CD14-positive monocyte (primary cell): ENCODE results near the gene OR10H3. TPM values are rescaled to one million over a fixed set of nuclear protein-coding genes. Genes with fewer than 3 reads are reported as not detected.
"Not testable (repeated sequence)": the region's sequence is repeated elsewhere in the genome, so short reads cannot be mapped to it uniquely, and the experiment has no call there.

Experiments used
- DNase-seq, 3 donors: peaks; one replicate each; pipeline ENCODE4 v3.0.0-alpha.2; 2011 to 2022
- H2AFZ ChIP-seq: 2 replicates; pipeline ENCODE4 v1.6.0; 2012; ENCODE audit warnings: mild to moderate bottlenecking, low read depth, low read length, inconsistent platforms; ENCODE audit not compliant: insufficient read depth, poor library complexity, severe bottlenecking
- H3K27ac ChIP-seq, 2 donors: 1 replicate in 1 of 2; 2 replicates in 1 of 2; pipeline ENCODE4 v1.5.1; 2012 to 2013; ENCODE audit warnings: low read length in 2 of 2, control low read depth in 1 of 2, inconsistent platforms in 1 of 2, low read depth in 1 of 2, mild to moderate bottlenecking in 1 of 2
- H3K27me3 ChIP-seq, 2 donors: one replicate each; pipeline versions ENCODE4 v1.6.0 to v1.6.1; 2011 to 2013; ENCODE audit warnings: low read length in 2 of 2; ENCODE audit not compliant: control insufficient read depth in 2 of 2, insufficient read depth in 2 of 2
- H3K36me3 ChIP-seq, 2 donors: replicated peaks in 1 of 2; 1 replicate in 1 of 2; 2 replicates in 1 of 2; pipeline versions ENCODE4 v1.5.1 to v1.6.1; 2012 to 2013; ENCODE audit warnings: low read length in 2 of 2, control low read depth in 1 of 2, inconsistent platforms in 1 of 2, mild to moderate bottlenecking in 1 of 2; ENCODE audit not compliant: insufficient read depth in 2 of 2, control insufficient read depth in 1 of 2
- H3K4me1 ChIP-seq, 2 donors: 1 replicate in 1 of 2; 2 replicates in 1 of 2; pipeline versions ENCODE4 v1.5.1 to v1.6.1; 2012 to 2013; ENCODE audit warnings: low read length in 2 of 2, control low read depth in 1 of 2, inconsistent platforms in 1 of 2, mild to moderate bottlenecking in 1 of 2, moderate library complexity in 1 of 2; ENCODE audit not compliant: insufficient read depth in 2 of 2, control insufficient read depth in 1 of 2
- H3K4me2 ChIP-seq: replicated peaks from 2 replicates; pipeline ENCODE3; 2012; ENCODE audit warnings: low read length, moderate library complexity, mild to moderate bottlenecking; ENCODE audit not compliant: poor library complexity, severe bottlenecking; ENCODE audit errors: extremely low read depth
- H3K4me3 ChIP-seq, 3 experiments: fragments of 200-600 bp in 1 of 3; sonication (generic) in 1 of 3; replicated peaks in 1 of 3; 1 replicate in 2 of 3; 2 replicates in 1 of 3; pipeline ENCODE4 v1.5.1; 2011 to 2013; ENCODE audit warnings: low read length in 3 of 3, mild to moderate bottlenecking in 3 of 3, control low read depth in 2 of 3, low read depth in 2 of 3, inconsistent platforms in 1 of 3, moderate library complexity in 1 of 3
- H3K79me2 ChIP-seq: 2 replicates; pipeline ENCODE4 v1.6.0; 2012; ENCODE audit warnings: mild to moderate bottlenecking, control low read depth, inconsistent platforms, low read length, moderate library complexity; ENCODE audit not compliant: insufficient read depth
- H3K9ac ChIP-seq: 2 replicates; pipeline ENCODE4 v1.6.0; 2017; ENCODE audit warnings: low read length, mild to moderate bottlenecking; ENCODE audit not compliant: insufficient read depth, poor library complexity, severe bottlenecking
- H3K9me3 ChIP-seq, 2 donors: replicated peaks in 1 of 2; 1 replicate in 1 of 2; 2 replicates in 1 of 2; pipeline versions ENCODE4 v1.5.1 to v1.6.1; 2012 to 2013; ENCODE audit warnings: low read length in 2 of 2, control low read depth in 1 of 2; ENCODE audit not compliant: control insufficient read depth in 1 of 2, insufficient read depth in 1 of 2
- H4K20me1 ChIP-seq: 2 replicates; pipeline ENCODE4 v1.6.0; 2012; ENCODE audit warnings: mild to moderate bottlenecking, low read length, control low read depth, moderate library complexity; ENCODE audit not compliant: insufficient read depth
- H3K27ac Mint-ChIP-seq, 7 donors: one replicate each; pipeline ENCODE4 v1.8.0; 2020; ENCODE audit warnings: mild to moderate bottlenecking in 7 of 7, mixed read lengths in 7 of 7, moderate library complexity in 6 of 7, inconsistent platforms in 2 of 7
- H3K27me3 Mint-ChIP-seq, 3 donors: one replicate each; pipeline ENCODE4 v1.8.0; 2021 to 2022; ENCODE audit warnings: low read depth in 3 of 3, mild to moderate bottlenecking in 3 of 3, mixed read lengths in 3 of 3, moderate library complexity in 3 of 3, inconsistent platforms in 1 of 3
- H3K36me3 Mint-ChIP-seq, 2 donors: one replicate each; pipeline ENCODE4 v1.8.0; 2020; ENCODE audit warnings: mixed read lengths in 2 of 2, inconsistent platforms in 1 of 2, mild to moderate bottlenecking in 1 of 2
- H3K4me1 Mint-ChIP-seq: one replicate; pipeline ENCODE4 v1.8.0; 2020; ENCODE audit warnings: mild to moderate bottlenecking, mixed read lengths
- H3K4me3 Mint-ChIP-seq, 2 donors: one replicate each; pipeline ENCODE4 v1.8.0; 2020; ENCODE audit warnings: mild to moderate bottlenecking in 2 of 2, mixed read lengths in 2 of 2, moderate library complexity in 1 of 2
- H3K9me3 Mint-ChIP-seq, 7 donors: one replicate each; pipeline ENCODE4 v1.8.0; 2020 to 2022; ENCODE audit warnings: mixed read lengths in 7 of 7, mild to moderate bottlenecking in 6 of 7, moderate library complexity in 6 of 7, inconsistent platforms in 2 of 7
- WGBS: methylation state at CpG from one replicate; pipeline ENCODE4 v1.1.5; 2013; ENCODE audit warnings: missing lambda C conversion rate; ENCODE audit not compliant: insufficient coverage; 5-methylcytosine and 5-hydroxymethylcytosine counted together
- intact Hi-C, 2 donors: fragments of 100-400 bp; cut with micrococcal nuclease; formaldehyde crosslinking; loops; one replicate each; pipeline versions ENCODE4 v1.15.0 to v1.15.1; 2023
- polyA plus RNA-seq, 3 donors: library from polyadenylated mRNA; depleted of rRNA in 1 of 3; unstranded in 2 of 3; stranded (reverse) in 1 of 3; fragments of 300-500 nt in 2 of 3; fragments of >200 nt in 1 of 3; fragmentation: Illumina TruSeq in 2 of 3; gene quantifications; 1 replicate in 2 of 3; 2 replicates in 1 of 3; pipeline ENCODE4 v1.2.3, GENCODE V29; 2012 to 2021
- TF ChIP-seq, protein P1 (sequence below): fragments of 200-600 bp; IDR thresholded peaks from one replicate; pipeline ENCODE4 v1.8.0; 2022; ENCODE audit warnings: antibody characterized with exemption, mild to moderate bottlenecking

Gene OR10H3
- polyA plus RNA-seq, 3 donors: not detected

DNA sequence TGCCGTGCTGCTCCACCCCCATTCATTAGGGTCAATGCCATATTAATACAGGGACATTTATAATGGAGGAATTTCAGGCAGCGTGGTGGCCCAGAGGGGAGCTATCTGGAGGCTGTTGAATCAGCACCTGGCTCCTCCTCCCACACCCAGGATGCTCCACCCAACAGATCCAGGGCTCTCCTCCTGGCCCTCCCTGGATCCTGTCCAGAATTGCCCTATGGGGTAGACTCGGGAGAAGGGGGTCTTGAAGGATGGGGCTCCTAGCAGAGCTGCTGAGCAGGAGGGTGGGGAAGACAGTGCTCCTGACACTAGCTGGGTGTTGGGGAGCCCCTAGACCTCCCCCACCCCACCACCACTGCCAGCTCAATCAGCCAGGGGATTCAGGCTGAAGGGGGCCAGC lies 44.4 kb downstream of the OR10H3 start:
- H3K27ac Mint-ChIP-seq: no peak overlapping the region
- no CpG with 5 or more reads among the region's 3 CpGs for WGBS
- intact Hi-C loops: no loop called here

GRCh38 chr19:15782896-15783295 lies 45.1 kb downstream of the OR10H3 start:
- H3K27ac Mint-ChIP-seq, H3K27ac ChIP-seq, intact Hi-C loops: not testable (repeated sequence)

More for the DNA sequence above, 44.4 kb downstream of the OR10H3 start:
- H3K36me3 Mint-ChIP-seq: no peaks in the 10 kb centered on the region
- Histone ChIP-seq H3K36me3 (no peaks in the 10 kb centered on the region), H3K9ac (no peak overlapping the region), H2AFZ (no peak overlapping the region), H3K4me2 (no peak overlapping the region), H3K4me1 (no peaks in the 10 kb centered on the region), H3K27ac (no peak overlapping the region), H3K4me3 (no peak overlapping the region), H3K27me3 (no peaks in the 10 kb centered on the region), H4K20me1 (no peaks in the 10 kb centered on the region), H3K79me2 (no peaks in the 10 kb centered on the region), H3K9me3 (no peaks in the 10 kb centered on the region)
- H3K27me3 Mint-ChIP-seq: peaks cover 13 to 16% (median 15%) of the 10 kb centered on the region in 3 donors
- TF ChIP-seq, protein P1, sequence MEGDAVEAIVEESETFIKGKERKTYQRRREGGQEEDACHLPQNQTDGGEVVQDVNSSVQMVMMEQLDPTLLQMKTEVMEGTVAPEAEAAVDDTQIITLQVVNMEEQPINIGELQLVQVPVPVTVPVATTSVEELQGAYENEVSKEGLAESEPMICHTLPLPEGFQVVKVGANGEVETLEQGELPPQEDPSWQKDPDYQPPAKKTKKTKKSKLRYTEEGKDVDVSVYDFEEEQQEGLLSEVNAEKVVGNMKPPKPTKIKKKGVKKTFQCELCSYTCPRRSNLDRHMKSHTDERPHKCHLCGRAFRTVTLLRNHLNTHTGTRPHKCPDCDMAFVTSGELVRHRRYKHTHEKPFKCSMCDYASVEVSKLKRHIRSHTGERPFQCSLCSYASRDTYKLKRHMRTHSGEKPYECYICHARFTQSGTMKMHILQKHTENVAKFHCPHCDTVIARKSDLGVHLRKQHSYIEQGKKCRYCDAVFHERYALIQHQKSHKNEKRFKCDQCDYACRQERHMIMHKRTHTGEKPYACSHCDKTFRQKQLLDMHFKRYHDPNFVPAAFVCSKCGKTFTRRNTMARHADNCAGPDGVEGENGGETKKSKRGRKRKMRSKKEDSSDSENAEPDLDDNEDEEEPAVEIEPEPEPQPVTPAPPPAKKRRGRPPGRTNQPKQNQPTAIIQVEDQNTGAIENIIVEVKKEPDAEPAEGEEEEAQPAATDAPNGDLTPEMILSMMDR: no peak
- peaks cover 0 to 5% (median 0%) of the 10 kb centered on the region in 7 donors for H3K9me3 Mint-ChIP-seq
- peaks cover 8% of the 10 kb centered on the region for H3K4me1 Mint-ChIP-seq
- no peak overlapping the region for H3K4me3 Mint-ChIP-seq
- no peak for DNase-seq

More at GRCh38 chr19:15782896-15783295, 45.1 kb downstream of the OR10H3 start:
- not testable (repeated sequence) for H3K9me3 Mint-ChIP-seq, H2AFZ ChIP-seq, H3K36me3 ChIP-seq, H3K9me3 ChIP-seq, DNase-seq, H3K27me3 ChIP-seq, H3K4me3 Mint-ChIP-seq, H4K20me1 ChIP-seq, H3K4me3 ChIP-seq, H3K4me1 Mint-ChIP-seq, H3K79me2 ChIP-seq, H3K4me1 ChIP-seq, H3K4me2 ChIP-seq, H3K36me3 Mint-ChIP-seq, H3K9ac ChIP-seq
- peaks cover 11 to 17% (median 13%) of the 10 kb centered on the region in 3 donors for H3K27me3 Mint-ChIP-seq
- 15% methylated on average over 2 of the region's 7 CpGs for WGBS
